VCaP (cell line): ENCODE data around the gene PLP1.

ENCODE experiments used
- H3K27ac ChIP-seq: fragments of 450-650 bp; 2 replicates; pipeline ENCODE4 v1.5.1; 2017
- TF ChIP-seq, protein P1 (sequence below): fragments of 450-650 bp; conservative IDR thresholded peaks from 2 replicates; pipeline ENCODE4 v1.5.1; 2017; ENCODE audit warnings: mild to moderate bottlenecking, moderate library complexity

The PLP1 gene

DNA sequence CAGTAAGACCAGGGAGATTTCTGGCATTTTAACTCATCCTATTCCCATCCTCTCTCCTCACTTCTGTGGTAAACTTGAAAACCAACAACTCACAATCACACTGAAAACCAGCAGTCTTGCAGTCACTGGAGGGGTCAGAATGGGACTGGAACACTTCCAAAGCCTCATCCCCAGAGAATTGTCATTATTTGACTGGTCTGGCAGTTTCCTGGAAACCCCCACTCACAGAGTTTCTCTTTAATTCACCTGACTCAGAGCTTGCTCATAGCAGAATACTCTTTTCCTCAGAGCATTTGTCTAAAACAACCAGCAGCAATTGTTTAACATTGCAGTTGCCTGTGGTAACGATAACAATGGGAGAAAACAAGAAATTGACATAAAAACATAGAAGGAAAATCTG is 62.8 kb downstream of the PLP1 start:
- TF ChIP-seq, protein P1, sequence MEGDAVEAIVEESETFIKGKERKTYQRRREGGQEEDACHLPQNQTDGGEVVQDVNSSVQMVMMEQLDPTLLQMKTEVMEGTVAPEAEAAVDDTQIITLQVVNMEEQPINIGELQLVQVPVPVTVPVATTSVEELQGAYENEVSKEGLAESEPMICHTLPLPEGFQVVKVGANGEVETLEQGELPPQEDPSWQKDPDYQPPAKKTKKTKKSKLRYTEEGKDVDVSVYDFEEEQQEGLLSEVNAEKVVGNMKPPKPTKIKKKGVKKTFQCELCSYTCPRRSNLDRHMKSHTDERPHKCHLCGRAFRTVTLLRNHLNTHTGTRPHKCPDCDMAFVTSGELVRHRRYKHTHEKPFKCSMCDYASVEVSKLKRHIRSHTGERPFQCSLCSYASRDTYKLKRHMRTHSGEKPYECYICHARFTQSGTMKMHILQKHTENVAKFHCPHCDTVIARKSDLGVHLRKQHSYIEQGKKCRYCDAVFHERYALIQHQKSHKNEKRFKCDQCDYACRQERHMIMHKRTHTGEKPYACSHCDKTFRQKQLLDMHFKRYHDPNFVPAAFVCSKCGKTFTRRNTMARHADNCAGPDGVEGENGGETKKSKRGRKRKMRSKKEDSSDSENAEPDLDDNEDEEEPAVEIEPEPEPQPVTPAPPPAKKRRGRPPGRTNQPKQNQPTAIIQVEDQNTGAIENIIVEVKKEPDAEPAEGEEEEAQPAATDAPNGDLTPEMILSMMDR: no peak
- H3K27ac ChIP-seq: no peak overlapping the region
